ENCODE data around the gene ENO2.

DNA sequence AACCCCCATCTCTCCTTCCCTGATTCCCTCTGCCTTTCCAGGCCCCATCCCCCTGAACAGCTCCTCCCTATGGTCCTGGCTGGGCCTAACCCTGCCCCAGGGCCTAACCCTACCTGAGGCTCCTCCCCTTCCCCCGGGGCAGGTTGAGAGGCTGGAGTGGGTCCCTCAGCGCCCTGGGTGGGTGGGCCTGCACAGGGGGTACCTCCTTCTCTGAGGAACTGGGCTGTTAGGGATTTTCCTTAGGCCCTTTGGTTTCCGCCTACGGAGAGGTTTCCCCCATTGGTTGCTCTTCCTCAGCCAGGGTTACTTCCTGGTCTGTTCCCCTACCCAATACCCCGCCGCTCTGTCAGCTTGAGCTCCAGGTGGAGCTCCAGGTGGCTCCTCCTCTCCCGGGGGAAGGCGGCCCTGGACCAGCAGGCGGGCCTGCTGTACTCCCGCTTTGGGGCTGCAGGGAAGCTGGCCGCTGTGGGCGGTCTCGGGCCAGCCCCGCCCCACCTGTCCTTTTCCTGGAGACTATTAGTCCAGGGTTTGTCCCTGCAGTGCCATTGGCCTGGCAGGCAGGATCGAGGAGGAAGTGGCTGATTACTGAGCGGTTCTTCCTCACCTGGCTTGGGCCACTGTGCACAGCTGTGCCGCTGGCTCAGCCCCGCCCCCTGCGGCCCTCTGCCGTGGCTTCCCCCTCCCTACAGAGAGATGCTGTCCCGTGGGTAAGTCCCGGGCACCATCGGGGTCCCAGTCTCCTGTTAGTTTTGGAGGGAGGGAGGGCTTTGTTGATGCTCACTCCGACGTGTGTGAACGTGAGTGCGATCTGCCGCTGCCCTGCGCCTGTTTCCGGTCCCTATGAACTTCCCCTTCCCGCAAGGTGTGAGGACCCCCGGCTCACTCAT is 31.9 kb downstream of the ENO2 start:
- no peak for TF ChIP-seq EZH2 (IDR thresholded peaks at IDR 0.05; ENCODE audit: low read length, unreplicated experiment)
- TF ChIP-seq, protein P1, sequence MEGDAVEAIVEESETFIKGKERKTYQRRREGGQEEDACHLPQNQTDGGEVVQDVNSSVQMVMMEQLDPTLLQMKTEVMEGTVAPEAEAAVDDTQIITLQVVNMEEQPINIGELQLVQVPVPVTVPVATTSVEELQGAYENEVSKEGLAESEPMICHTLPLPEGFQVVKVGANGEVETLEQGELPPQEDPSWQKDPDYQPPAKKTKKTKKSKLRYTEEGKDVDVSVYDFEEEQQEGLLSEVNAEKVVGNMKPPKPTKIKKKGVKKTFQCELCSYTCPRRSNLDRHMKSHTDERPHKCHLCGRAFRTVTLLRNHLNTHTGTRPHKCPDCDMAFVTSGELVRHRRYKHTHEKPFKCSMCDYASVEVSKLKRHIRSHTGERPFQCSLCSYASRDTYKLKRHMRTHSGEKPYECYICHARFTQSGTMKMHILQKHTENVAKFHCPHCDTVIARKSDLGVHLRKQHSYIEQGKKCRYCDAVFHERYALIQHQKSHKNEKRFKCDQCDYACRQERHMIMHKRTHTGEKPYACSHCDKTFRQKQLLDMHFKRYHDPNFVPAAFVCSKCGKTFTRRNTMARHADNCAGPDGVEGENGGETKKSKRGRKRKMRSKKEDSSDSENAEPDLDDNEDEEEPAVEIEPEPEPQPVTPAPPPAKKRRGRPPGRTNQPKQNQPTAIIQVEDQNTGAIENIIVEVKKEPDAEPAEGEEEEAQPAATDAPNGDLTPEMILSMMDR (conservative IDR thresholded peaks at IDR 0.05; ENCODE audit: low read depth, low read length), result no peak
- no peak for TF ChIP-seq EZH2phosphoT487 (IDR thresholded peaks at IDR 0.05; ENCODE audit: borderline replicate concordance, low read length)
